Kidney (tissue), 14 donors: ENCODE data around the gene TTC39B. TPM values are rescaled to one million over a fixed set of nuclear protein-coding genes. Genes with fewer than 3 reads are reported as not detected.

ENCODE experiments used
- DNase-seq, 5 donors: peaks; one replicate each; pipeline ENCODE4 v3.0.0-alpha.2; 2013 to 2020
- FAIRE-seq: peaks from 2 replicates; lab custom pipeline; 2012; peaks lifted over from hg19 to GRCh38; lab: Jason Lieb, UNC
- H3K27ac ChIP-seq, 2 donors: one replicate each; pipeline ENCODE4 v1.7.0; 2013; ENCODE audit warnings: low read depth in 2 of 2, low read length in 2 of 2, inconsistent platforms in 1 of 2
- H3K27me3 ChIP-seq: one replicate; pipeline ENCODE4 v1.7.1; 2013; ENCODE audit warnings: low read length, inconsistent platforms; ENCODE audit not compliant: control insufficient read depth, insufficient read depth
- H3K36me3 ChIP-seq, 3 donors: one replicate each; pipeline versions ENCODE4 v1.7.0 to v1.7.1; 2013; ENCODE audit warnings: low read length in 3 of 3, control low read depth in 1 of 3, inconsistent platforms in 1 of 3; ENCODE audit not compliant: insufficient read depth in 3 of 3, control insufficient read depth in 2 of 3
- H3K4me1 ChIP-seq, 3 donors: one replicate each; pipeline versions ENCODE4 v1.7.0 to v1.7.1; 2013; ENCODE audit warnings: low read length in 3 of 3, inconsistent platforms in 1 of 3, low read depth in 1 of 3; ENCODE audit not compliant: control insufficient read depth in 2 of 3, insufficient read depth in 2 of 3
- H3K4me3 ChIP-seq, 3 donors: one replicate each; pipeline versions ENCODE4 v1.7.0 to v1.8.1; 2013; ENCODE audit warnings: low read length in 3 of 3, control low read depth in 1 of 3, inconsistent platforms in 1 of 3
- H3K9ac ChIP-seq, 3 donors: one replicate each; pipeline versions ENCODE4 v1.7.0 to v1.7.1; 2013; ENCODE audit warnings: low read length in 3 of 3, control low read depth in 1 of 3, inconsistent platforms in 1 of 3
- H3K9me3 ChIP-seq, 3 donors: one replicate each; pipeline versions ENCODE4 v1.7.0 to v1.7.1; 2013; ENCODE audit warnings: low read length in 3 of 3, control low read depth in 1 of 3, inconsistent platforms in 1 of 3; ENCODE audit not compliant: control insufficient read depth in 2 of 3, insufficient read depth in 1 of 3
- intact Hi-C: fragments of 100-400 bp; cut with DNase I; formaldehyde crosslinking; loops from one replicate; pipeline ENCODE4 v1.11.1; 2022
- polyA plus RNA-seq: library from polyadenylated mRNA; stranded (reverse); fragments of 350-450 nt; fragmentation: Illumina TruSeq; extraction: RNeasy Lipid Tissue Mini Kit (QIAGEN cat#74804); gene quantifications from one replicate; pipeline ENCODE4 v1.2.3, GENCODE V29; 2014; ENCODE audit warnings: low read depth, low replicate concordance; ENCODE audit not compliant: insufficient read depth
- total RNA-seq: library from RNA; stranded (reverse); fragmentation: NEBNext Ultra II Directional; extraction: Animal tissue kit (Norgen Biotek cat#: 25700); gene quantifications from one replicate; pipeline ENCODE4 v1.2.1, GENCODE V29; 2021
- TF ChIP-seq, protein P1 (sequence below): IDR thresholded peaks from 3 replicates; pipeline ENCODE4 v1.5.1; 2012; ENCODE audit warnings: mild to moderate bottlenecking, moderate library complexity, borderline replicate concordance; ENCODE audit not compliant: insufficient read depth; ENCODE audit errors: extremely low read depth
- donor health status: control.
- donor health status: control.
- donor health status: control.
- donor health status: control.
- donor health status: control.
- donor health status: DM: yes; HTN: yes; CAD: no.
- donor health status: Normal renal cell carcinoma (clear cell type).

TTC39B gene
- total and polyA plus RNA-seq, 2 donors from 2014 or later, result 4.9 to 22.0 TPM

DNA sequence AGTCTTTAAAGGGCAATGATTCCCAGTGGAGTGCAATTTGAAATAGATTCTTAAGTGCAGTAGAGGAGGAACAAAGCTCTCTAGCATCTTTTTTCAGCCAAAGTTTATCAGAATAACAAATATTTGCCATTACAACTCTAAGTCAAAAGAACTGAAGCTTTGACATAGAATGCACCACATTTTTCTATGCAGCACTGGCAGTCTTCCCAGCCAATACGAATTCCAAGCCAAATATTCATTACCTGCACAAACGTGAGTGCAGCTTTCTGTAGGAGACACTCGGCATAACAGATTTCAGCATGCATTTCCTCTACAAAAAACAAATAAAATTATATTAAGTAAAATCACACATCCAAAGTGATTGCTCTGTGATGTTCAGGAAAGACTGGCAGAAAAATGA is 103.4 kb downstream of the TTC39B start:
- TF ChIP-seq, protein P1, sequence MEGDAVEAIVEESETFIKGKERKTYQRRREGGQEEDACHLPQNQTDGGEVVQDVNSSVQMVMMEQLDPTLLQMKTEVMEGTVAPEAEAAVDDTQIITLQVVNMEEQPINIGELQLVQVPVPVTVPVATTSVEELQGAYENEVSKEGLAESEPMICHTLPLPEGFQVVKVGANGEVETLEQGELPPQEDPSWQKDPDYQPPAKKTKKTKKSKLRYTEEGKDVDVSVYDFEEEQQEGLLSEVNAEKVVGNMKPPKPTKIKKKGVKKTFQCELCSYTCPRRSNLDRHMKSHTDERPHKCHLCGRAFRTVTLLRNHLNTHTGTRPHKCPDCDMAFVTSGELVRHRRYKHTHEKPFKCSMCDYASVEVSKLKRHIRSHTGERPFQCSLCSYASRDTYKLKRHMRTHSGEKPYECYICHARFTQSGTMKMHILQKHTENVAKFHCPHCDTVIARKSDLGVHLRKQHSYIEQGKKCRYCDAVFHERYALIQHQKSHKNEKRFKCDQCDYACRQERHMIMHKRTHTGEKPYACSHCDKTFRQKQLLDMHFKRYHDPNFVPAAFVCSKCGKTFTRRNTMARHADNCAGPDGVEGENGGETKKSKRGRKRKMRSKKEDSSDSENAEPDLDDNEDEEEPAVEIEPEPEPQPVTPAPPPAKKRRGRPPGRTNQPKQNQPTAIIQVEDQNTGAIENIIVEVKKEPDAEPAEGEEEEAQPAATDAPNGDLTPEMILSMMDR, result no peak
- H3K4me3 ChIP-seq, result no peak overlapping the region
- H3K4me1 ChIP-seq, result no peaks in the 10 kb centered on the region
- H3K9me3 ChIP-seq, result no peaks in the 10 kb centered on the region
- no peaks in the 10 kb centered on the region for H3K27me3 ChIP-seq
- H3K36me3 ChIP-seq, result peaks cover 0 to 8% (median 7%) of the 10 kb centered on the region in 3 donors
- no peak overlapping the region for H3K27ac ChIP-seq
- no peak overlapping the region for H3K9ac ChIP-seq
- DNase-seq (no peak), FAIRE-seq (no peak)
- intact Hi-C loops, result no loop called here

DNA sequence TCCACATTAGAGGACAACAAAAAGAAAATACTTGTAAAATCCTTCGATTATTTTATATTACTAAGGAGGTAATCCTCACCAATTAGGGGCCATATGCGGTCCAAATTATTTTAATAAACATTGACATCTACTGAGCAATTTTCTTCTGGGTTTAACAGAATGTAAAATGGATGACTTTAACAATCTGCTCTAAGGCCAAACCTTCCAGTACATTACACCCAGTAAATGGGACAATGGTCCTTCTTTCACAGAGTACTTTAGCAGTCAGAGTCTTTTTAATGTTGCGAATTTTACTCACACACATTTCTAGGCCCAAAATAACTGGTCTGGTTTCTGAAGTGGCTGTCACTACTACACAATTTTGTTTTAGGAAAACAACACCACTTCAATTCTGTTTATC is 106.9 kb downstream of the TTC39B start:
- no peak overlapping the region for H3K9ac ChIP-seq
- TF ChIP-seq, protein P1, result no peak
- no peak overlapping the region for H3K27ac ChIP-seq
- intact Hi-C loops, result no loop called here
- no peaks in the 10 kb centered on the region for H3K9me3 ChIP-seq
- no peaks in the 10 kb centered on the region for H3K4me1 ChIP-seq
- no peak for FAIRE-seq
- no peaks in the 10 kb centered on the region for H3K27me3 ChIP-seq
- DNase-seq, result no peak
- peaks cover 0 to 16% (median 4%) of the 10 kb centered on the region in 3 donors for H3K36me3 ChIP-seq
- no peak overlapping the region for H3K4me3 ChIP-seq

DNA sequence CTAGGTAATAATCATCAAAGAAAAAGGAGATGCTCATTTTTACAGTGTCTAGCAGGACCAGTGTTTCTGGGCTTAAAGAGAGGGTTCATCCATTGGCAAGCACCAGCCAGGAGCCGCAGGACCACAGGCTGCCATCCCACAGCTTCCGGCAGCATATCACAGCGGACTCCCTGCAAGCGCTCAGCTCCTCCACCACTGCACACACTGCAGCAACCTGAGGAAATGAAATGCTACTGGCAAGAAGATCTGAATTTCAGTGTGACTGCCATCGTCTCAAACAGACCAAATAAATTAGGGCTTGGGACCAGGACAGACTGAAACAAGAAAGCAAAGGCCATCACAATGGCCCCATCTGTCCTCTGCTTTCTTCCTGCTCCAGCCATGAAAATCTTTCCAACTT is 114.2 kb downstream of the TTC39B start:
- H3K36me3 ChIP-seq, result peaks cover 0 to 45% (median 28%) of the 10 kb centered on the region in 3 donors
- no peak overlapping the region for H3K27ac ChIP-seq
- H3K9me3 ChIP-seq, result no peaks in the 10 kb centered on the region
- H3K27me3 ChIP-seq, result no peaks in the 10 kb centered on the region
- H3K9ac ChIP-seq, result no peak overlapping the region
- H3K4me3 ChIP-seq, result no peak overlapping the region
- no peak for DNase-seq
- intact Hi-C loops, result no loop called here
- FAIRE-seq, result no peak
- peaks cover 0 to 1% (median 0%) of the 10 kb centered on the region in 3 donors for H3K4me1 ChIP-seq
- TF ChIP-seq, protein P1, result no peak

DNA sequence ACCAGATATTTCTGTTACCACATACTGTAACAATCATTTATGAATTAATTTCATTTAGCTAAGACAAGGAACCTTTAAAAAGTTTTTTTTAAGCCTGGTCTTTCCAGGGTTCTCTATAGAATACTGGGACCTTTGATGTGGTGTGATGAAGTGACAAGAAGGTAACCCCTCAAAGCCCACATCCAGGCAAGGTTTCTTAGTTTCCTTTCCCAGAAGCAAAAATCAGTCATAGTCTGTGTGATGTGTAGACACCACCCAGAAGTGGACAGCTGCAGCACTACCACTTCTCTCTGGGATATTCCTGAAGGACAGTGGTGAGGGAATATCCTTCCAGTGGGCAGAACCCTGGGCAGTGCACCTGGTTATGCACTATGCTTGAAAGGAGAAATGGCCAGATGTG is 115.6 kb downstream of the TTC39B start:
- TF ChIP-seq, protein P1, result no peak
- intact Hi-C loops, result no loop called here
- no peak overlapping the region for H3K9ac ChIP-seq

More for the DNA sequence above, 115.6 kb downstream of the TTC39B start:
- Histone ChIP-seq H3K4me3 (no peak overlapping the region), H3K27me3 (no peaks in the 10 kb centered on the region), H3K4me1 (peaks cover 0 to 2% (median 0%) of the 10 kb centered on the region in 3 donors), H3K9me3 (no peaks in the 10 kb centered on the region), H3K27ac (no peak overlapping the region), H3K36me3 (peaks cover 0 to 51% (median 35%) of the 10 kb centered on the region in 3 donors)
- FAIRE-seq (no peak), DNase-seq (no peak)
